PFSK-1 (cell line): ENCODE data around the gene SYMPK.

Experiments
- FOXP2 ChIP-seq: optimal IDR thresholded peaks from 2 replicates; pipeline ENCODE3; 2011; ENCODE audit warnings: borderline replicate concordance, control low read depth, inconsistent platforms; ENCODE audit not compliant: insufficient read depth; ENCODE audit errors: extremely low read length, extremely low read depth
- POLR2AphosphoS5 ChIP-seq: IDR thresholded peaks from 2 replicates; pipeline ENCODE4 v1.6.1; 2012; ENCODE audit warnings: low read depth, mild to moderate bottlenecking, control low read depth, low read length, moderate library complexity
- TAF1 ChIP-seq: IDR thresholded peaks from 2 replicates; pipeline ENCODE4 v1.6.1; 2012; ENCODE audit warnings: low read length, control low read depth, borderline replicate concordance; ENCODE audit not compliant: insufficient read depth
- TF ChIP-seq, protein P1 (sequence below), 2 experiments: IDR thresholded peaks; 2 replicates each; pipeline versions ENCODE4 v1.6.1 to v1.8.0; 2011 to 2012; ENCODE audit warnings: low read depth in 2 of 2, low read length in 2 of 2, control low read depth in 1 of 2, inconsistent platforms in 1 of 2, mild to moderate bottlenecking in 1 of 2, moderate library complexity in 1 of 2; ENCODE audit not compliant: insufficient read depth in 1 of 2

DNA sequence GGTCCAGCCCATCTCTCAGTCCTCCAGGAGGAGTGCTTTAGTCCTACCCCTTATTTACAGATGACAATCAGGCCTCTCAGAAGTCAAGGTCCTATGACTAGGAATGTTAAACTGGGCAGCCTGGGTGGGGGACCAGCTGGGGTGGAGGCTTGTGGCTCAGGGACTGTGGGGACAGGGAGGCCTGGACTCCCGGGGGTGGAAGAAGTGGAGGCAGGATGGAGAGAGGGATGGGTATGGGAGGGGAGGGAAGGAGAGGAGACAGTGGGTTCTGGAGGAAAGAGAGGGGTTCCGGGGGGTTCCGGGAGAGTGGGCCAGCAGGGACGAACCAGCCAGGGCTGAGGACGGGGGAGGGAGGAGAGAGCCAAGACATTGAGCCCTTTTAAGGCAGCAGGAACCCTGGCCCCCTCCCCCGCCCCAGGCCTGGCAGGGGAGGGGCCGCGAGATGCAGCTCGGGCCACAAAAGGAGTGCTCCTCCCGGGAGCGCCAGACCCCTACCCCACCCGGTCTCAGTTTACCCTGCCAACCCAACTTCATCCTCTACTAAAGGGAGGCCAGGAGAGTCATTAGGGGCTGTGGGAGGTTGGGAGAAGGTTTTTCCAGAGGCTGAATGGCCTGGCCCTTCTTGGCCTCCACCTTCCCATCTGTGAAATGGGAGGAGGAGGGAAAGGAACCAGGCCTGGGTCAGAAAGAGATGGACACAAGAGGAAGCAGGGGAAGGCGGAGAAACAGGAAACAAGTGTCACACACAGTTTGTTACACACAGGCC is 82.3 kb downstream of the SYMPK start:
- TF ChIP-seq, protein P1, sequence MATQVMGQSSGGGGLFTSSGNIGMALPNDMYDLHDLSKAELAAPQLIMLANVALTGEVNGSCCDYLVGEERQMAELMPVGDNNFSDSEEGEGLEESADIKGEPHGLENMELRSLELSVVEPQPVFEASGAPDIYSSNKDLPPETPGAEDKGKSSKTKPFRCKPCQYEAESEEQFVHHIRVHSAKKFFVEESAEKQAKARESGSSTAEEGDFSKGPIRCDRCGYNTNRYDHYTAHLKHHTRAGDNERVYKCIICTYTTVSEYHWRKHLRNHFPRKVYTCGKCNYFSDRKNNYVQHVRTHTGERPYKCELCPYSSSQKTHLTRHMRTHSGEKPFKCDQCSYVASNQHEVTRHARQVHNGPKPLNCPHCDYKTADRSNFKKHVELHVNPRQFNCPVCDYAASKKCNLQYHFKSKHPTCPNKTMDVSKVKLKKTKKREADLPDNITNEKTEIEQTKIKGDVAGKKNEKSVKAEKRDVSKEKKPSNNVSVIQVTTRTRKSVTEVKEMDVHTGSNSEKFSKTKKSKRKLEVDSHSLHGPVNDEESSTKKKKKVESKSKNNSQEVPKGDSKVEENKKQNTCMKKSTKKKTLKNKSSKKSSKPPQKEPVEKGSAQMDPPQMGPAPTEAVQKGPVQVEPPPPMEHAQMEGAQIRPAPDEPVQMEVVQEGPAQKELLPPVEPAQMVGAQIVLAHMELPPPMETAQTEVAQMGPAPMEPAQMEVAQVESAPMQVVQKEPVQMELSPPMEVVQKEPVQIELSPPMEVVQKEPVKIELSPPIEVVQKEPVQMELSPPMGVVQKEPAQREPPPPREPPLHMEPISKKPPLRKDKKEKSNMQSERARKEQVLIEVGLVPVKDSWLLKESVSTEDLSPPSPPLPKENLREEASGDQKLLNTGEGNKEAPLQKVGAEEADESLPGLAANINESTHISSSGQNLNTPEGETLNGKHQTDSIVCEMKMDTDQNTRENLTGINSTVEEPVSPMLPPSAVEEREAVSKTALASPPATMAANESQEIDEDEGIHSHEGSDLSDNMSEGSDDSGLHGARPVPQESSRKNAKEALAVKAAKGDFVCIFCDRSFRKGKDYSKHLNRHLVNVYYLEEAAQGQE (IDR thresholded peaks at IDR 0.05; ENCODE audit: insufficient read depth in 1 of 2, low read depth in 2 of 2, low read length in 2 of 2) = no peak
- no peak for TF ChIP-seq FOXP2
- TF ChIP-seq POLR2AphosphoS5 = no peak
- TF ChIP-seq TAF1 = no peak
